HAP-1 (cell line): ENCODE measurements around the gene TMEM86B.

Experiments
- DNase-seq, 2 experiments: peaks; one replicate each; pipeline ENCODE4 v3.0.0-alpha.2; 2016 to 2020; ENCODE audit warnings: low spot score in 2 of 2
- H3K27me3 ChIP-seq: fragments of 250-450 bp; sonication (Bioruptor Pico); 2 replicates; pipeline ENCODE4 v1.5.1; 2020; ENCODE audit warnings: low read depth, mild to moderate bottlenecking, moderate library complexity
- H3K36me3 ChIP-seq: fragments of 250-450 bp; sonication (Bioruptor Pico); replicated peaks from 2 replicates; pipeline ENCODE4 v1.5.1; 2020; ENCODE audit warnings: mild to moderate bottlenecking
- H3K4me1 ChIP-seq: fragments of 250-450 bp; sonication (Bioruptor Pico); 2 replicates; pipeline ENCODE4 v1.5.1; 2020; ENCODE audit warnings: mild to moderate bottlenecking
- H3K4me3 ChIP-seq: fragments of 250-450 bp; sonication (Bioruptor Pico); 2 replicates; pipeline ENCODE4 v1.5.1; 2020; ENCODE audit warnings: mild to moderate bottlenecking, moderate library complexity
- H3K9me3 ChIP-seq: fragments of 250-450 bp; sonication (Bioruptor Pico); 2 replicates; pipeline ENCODE4 v1.5.1; 2020; ENCODE audit warnings: mild to moderate bottlenecking, moderate library complexity
- in situ Hi-C: fragments of 300-500 bp; cut with MboI; formaldehyde crosslinking; loops from 3 replicates; pipeline ENCODE4 v1.14.3; 2020; ENCODE audit warnings: low sequenced_read_pairs, inconsistent platforms, mixed read lengths

The TMEM86B gene

DNA sequence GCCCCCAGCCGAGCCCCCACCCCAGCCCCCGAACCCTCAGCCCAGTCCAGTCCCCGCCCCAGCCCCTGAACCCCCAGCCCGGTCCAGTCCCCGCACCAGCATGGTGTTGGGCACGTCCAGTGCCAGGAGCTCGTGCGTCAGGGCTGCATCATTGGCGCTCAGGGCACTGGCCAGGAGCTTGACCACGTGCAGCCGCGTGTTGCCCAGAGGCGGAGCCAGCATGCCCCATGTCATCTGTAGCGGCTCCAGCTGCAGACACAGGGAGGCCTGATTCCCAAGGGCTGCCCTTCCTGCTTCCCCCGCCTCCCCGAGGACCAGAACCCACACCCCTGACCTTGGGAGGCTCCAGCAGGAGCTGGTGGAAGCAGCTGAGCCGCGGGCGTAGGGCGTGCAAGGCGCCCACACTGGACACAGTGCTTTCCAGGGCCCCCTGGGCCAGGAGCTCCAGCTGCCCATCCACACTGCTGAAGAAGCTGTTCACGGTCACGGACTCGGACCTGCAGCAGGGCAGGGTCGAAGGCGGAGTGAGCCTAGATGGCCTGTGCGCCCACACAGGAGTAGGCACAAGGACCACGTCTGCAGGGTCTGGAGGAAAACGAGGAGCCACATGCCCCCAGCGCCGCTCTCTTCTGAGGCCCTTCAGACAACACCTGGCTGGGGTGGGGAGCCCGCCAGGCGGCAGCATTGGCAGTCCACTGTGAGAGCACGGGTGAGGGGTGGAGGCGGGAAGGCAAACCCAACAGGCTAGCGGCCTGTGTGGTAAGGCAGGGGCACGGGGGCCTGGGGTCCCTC is 12.8 kb upstream of the TMEM86B start:
- in situ Hi-C loops, result no loop called here
- no peaks in the 10 kb centered on the region for H3K4me1 ChIP-seq
- H3K27me3 ChIP-seq, result no peaks in the 10 kb centered on the region
- peaks cover 88% of the 10 kb centered on the region for H3K36me3 ChIP-seq
- no peak for DNase-seq
- H3K9me3 ChIP-seq, result no peaks in the 10 kb centered on the region
- H3K4me3 ChIP-seq, result no peak overlapping the region

GRCh38 chr19:55240713-55241020 is 12.1 kb upstream of the TMEM86B start:
- Histone ChIP-seq H3K27me3 (no peaks in the 10 kb centered on the region), H3K36me3 (peaks cover 88% of the 10 kb centered on the region), H3K4me3 (no peak overlapping the region), H3K9me3 (no peaks in the 10 kb centered on the region), H3K4me1 (no peaks in the 10 kb centered on the region)
- in situ Hi-C loops, result no loop called here
- DNase-seq, result no peak

DNA sequence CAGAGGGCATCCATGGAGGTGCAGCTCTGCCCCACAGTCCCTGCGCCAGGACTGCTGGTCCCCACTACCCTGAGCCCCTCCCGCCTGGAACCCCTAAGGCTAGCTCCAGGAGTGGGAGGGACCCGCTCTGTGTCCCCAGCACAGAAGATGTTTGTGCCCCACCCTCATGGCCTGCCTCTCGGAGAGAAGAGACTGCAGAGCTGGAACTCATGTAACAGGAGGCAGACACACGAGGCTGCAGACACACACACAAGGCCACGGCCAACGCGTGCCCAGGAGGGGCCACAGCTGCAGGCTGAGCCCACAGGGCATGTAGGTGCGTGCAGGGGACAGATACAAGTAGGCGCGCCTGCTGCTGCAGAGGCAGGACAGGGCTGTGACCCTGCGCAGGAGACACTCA is 10.4 kb upstream of the TMEM86B start:
- Histone ChIP-seq H3K27me3 (no peaks in the 10 kb centered on the region), H3K4me1 (no peaks in the 10 kb centered on the region), H3K9me3 (no peaks in the 10 kb centered on the region), H3K36me3 (peaks cover 83% of the 10 kb centered on the region), H3K4me3 (no peak overlapping the region)
- in situ Hi-C loops, result no loop called here
- DNase-seq, result no peak

- H3K4me3 ChIP-seq, result no peak overlapping the region
- no peaks in the 10 kb centered on the region for H3K4me1 ChIP-seq
- H3K9me3 ChIP-seq, result no peaks in the 10 kb centered on the region
- H3K36me3 ChIP-seq, result peaks cover 84% of the 10 kb centered on the region
- in situ Hi-C loops, result no loop called here
- no peak for DNase-seq
- H3K27me3 ChIP-seq, result no peaks in the 10 kb centered on the region
Observed at GRCh38 chr19:55238030-55238429, 9.5 kb upstream of the TMEM86B start.

- no peak for DNase-seq
- H3K4me3 ChIP-seq, result no peak overlapping the region
- no peaks in the 10 kb centered on the region for H3K27me3 ChIP-seq
- H3K9me3 ChIP-seq, result no peaks in the 10 kb centered on the region
- in situ Hi-C loops, result no loop called here
- H3K4me1 ChIP-seq, result no peaks in the 10 kb centered on the region
- H3K36me3 ChIP-seq, result peaks cover 54% of the 10 kb centered on the region
Observed at GRCh38 chr19:55232986-55233385, 4.4 kb upstream of the TMEM86B start.

- Histone ChIP-seq H3K4me3 (no peak overlapping the region), H3K27me3 (no peaks in the 10 kb centered on the region), H3K4me1 (no peaks in the 10 kb centered on the region), H3K36me3 (peaks cover 48% of the 10 kb centered on the region), H3K9me3 (no peaks in the 10 kb centered on the region)
- no peak for DNase-seq
- in situ Hi-C loops, result no loop called here
Observed at GRCh38 chr19:55232286-55232602, 3.7 kb upstream of the TMEM86B start.

DNA sequence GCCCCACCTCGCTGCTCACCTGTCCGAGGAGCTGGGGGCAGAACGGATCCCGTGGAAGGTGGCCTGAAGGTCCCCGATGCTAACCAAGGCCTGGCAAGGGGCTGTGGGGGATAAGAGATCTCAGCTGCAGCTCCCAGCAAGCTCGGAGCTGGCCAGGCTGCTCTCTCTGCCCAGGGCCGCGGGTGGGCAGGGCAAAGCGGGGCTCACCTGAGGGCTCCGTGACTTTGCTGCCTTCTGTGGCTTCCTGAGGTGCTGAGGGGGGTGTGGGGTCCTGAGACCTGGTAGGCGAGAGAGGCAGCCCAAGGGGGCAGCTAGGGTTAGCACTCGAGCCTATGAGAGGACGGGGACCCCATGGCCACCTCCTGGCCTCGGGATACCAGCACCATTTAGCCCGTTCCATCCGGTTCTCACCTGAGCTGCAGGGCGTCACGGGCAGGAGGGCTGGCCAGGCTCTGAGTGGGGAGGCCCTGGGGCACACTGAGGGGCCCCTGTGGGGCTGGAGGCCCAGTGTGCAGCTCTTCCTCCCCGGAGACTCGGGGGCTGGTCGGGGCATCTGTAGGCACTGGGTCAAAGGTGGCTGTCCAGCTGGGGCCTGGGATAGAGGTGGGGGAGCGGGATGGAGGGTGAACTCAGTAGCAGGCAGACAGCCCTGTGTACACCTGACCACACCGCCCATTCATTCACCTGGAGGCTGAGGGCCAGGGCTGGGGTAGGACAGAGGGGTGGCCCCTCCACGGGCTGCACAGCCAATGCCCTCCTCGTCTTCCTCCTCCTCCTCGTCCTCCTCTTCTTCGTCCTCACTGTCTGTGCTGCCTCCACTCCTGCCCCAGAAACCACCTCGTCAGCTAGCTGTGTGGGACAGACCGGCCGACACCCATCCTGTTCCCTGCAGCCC is 3.1 kb upstream of the TMEM86B start:
- Histone ChIP-seq H3K36me3 (peaks cover 44% of the 10 kb centered on the region), H3K4me1 (no peaks in the 10 kb centered on the region), H3K4me3 (no peak overlapping the region), H3K27me3 (no peaks in the 10 kb centered on the region), H3K9me3 (no peaks in the 10 kb centered on the region)
- DNase-seq, result no peak
- in situ Hi-C loops, result no loop called here

GRCh38 chr19:55230780-55231179 is 2.2 kb upstream of the TMEM86B start:
- in situ Hi-C loops, result no loop called here
- no peaks in the 10 kb centered on the region for H3K4me1 ChIP-seq
- no peak for DNase-seq
- no peaks in the 10 kb centered on the region for H3K9me3 ChIP-seq
- H3K36me3 ChIP-seq, result peaks cover 43% of the 10 kb centered on the region
- no peak overlapping the region for H3K4me3 ChIP-seq
- H3K27me3 ChIP-seq, result no peaks in the 10 kb centered on the region

DNA sequence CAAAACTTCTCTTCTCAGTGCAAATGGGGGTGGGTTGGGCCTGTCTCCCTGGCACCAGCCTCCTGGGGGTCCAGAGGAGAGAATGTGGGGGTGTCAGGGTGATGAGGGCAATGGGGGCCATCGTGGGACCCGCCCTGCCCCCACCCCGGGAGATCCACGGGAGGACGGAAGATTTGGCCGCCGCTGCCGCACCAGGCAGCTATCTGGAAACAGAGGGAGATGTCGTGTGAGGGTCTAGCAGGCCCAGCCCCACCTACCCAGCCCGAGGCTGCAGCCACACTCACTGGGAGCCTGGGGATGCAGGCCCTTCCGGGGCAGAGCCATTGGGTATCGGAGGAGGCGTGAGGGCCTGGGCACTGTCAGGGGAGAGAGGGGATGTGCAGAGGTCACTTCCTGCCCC is 1.8 kb upstream of the TMEM86B start:
- no peak overlapping the region for H3K4me3 ChIP-seq
- no peaks in the 10 kb centered on the region for H3K4me1 ChIP-seq
- no peak for DNase-seq
- H3K9me3 ChIP-seq, result no peaks in the 10 kb centered on the region
- in situ Hi-C loops, result no loop called here
- no peaks in the 10 kb centered on the region for H3K27me3 ChIP-seq
- H3K36me3 ChIP-seq, result peaks cover 43% of the 10 kb centered on the region

- DNase-seq, result no peak
- H3K36me3 ChIP-seq, result peaks cover 42% of the 10 kb centered on the region
- no peaks in the 10 kb centered on the region for H3K27me3 ChIP-seq
- H3K4me1 ChIP-seq, result no peaks in the 10 kb centered on the region
- no peaks in the 10 kb centered on the region for H3K9me3 ChIP-seq
- in situ Hi-C loops, result no loop called here
- H3K4me3 ChIP-seq, result no peak overlapping the region
Observed at GRCh38 chr19:55229789-55230182, 1.2 kb upstream of the TMEM86B start.

- Histone ChIP-seq H3K36me3 (peaks cover 37% of the 10 kb centered on the region), H3K4me1 (no peaks in the 10 kb centered on the region), H3K4me3 (no peak overlapping the region), H3K9me3 (no peaks in the 10 kb centered on the region), H3K27me3 (no peaks in the 10 kb centered on the region)
- in situ Hi-C loops, result no loop called here
- no peak for DNase-seq
Observed at GRCh38 chr19:55229145-55229788, 704 bp upstream of the TMEM86B start.

DNA sequence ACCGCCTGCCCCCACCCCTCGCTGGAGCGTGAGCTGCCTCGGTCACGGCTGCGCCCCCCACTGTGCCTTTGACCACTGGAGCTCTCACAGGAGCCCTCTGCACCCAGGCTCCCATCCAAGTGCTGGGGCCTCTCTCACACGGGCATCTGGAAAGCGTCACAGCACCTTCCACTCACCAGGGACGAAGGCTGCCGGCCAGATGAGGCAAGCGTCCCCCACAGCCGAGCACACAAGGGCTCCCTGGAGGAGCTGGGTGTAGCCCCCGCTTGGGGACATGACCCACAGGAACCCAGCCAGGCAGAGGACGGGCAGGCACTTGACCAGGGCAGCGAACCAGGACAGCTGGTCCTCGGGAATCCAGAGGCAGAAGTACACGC is 560 bp downstream of the TMEM86B start:
- in situ Hi-C loops, result no loop called here
- DNase-seq, result no peak
- H3K27me3 ChIP-seq, result no peaks in the 10 kb centered on the region
- H3K4me3 ChIP-seq, result no peak overlapping the region
- no peaks in the 10 kb centered on the region for H3K9me3 ChIP-seq
- H3K4me1 ChIP-seq, result no peaks in the 10 kb centered on the region
- H3K36me3 ChIP-seq, result peaks cover 26% of the 10 kb centered on the region

DNA sequence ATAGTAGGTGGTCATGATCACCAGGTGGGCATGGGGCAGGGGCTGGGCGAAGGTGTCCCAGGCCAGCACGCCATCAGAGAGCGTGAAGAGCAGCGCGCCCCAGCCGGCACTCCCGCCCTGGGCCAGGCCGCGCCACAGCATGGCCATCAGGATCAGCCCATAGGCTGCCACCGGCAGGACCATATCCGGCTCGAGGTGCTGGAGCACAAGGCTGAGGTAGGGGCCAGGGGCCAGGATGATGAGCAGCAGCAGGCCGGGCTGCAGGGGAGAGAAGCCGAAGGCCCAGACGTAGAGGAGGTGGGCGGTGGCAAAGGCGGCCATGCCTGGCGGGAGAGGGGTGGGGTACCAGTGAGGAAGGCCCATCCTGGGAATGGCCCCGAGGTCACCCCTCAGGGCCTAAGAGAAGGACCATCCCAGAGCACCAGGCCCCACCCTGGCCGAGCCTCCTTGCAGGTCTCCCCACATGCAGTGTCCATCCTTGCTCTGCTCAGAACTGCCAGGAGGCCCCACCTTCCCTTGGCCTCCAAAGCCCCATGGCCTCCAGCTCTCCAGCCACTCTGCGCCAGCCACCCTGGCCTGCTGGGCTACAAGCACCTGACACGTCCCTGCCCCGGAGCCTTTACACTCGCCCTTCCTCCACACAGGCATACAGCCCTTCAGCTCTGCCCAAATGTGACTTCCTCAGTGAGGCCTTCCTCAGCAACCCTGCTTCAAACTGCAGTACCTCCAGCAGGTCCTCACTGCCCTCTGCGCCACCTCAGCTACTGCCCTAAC is 1.1 kb downstream of the TMEM86B start:
- no peaks in the 10 kb centered on the region for H3K27me3 ChIP-seq
- H3K9me3 ChIP-seq, result no peaks in the 10 kb centered on the region
- H3K4me1 ChIP-seq, result no peaks in the 10 kb centered on the region
- no peak for DNase-seq
- peaks cover 22% of the 10 kb centered on the region for H3K36me3 ChIP-seq
- in situ Hi-C loops, result no loop called here
- H3K4me3 ChIP-seq, result no peak overlapping the region
